Astrocyte (in vitro differentiated cells and primary cell): Measurements from ENCODE around the gene TSEN54.

Source experiments
- CTCF ChIP-seq: IDR thresholded peaks from 2 replicates; pipeline ENCODE4 v1.5.1; 2011; ENCODE audit warnings: low read depth, mild to moderate bottlenecking, inconsistent platforms, low read length, moderate library complexity; ENCODE audit not compliant: insufficient read depth
- EZH2 ChIP-seq: IDR thresholded peaks from 2 replicates; pipeline ENCODE4 v1.6.1; 2012; ENCODE audit warnings: mild to moderate bottlenecking, low read length, inconsistent platforms; ENCODE audit not compliant: insufficient read depth

- TF ChIP-seq CTCF = no peak
- TF ChIP-seq EZH2 = no peak
Observed at GRCh38 chr17:75521951-75522727, 5.8 kb downstream of the TSEN54 start.
